Measurements from ENCODE around the gene NPAS3.

DNA sequence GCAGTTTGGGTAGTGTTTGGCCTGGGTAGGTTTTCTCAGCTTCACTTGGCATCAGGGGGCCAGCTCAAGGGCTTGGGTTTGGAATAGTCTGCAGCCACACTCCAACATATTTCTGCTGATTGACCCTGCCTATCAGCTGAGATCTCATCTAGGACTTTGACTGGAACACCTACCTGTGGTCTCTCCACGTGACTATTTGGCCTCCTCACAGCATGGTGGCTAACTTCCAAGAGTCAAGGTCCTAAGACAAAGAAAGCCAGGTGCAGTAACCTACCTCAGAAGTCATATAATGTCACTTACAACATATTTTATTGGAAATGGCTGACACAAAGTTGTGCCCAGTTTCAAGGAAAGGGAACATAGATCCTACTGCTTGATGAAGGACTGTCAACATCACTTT lies 531.2 kb downstream of the NPAS3 start:
- TF ChIP-seq TAF1 (IDR thresholded peaks at IDR 0.05; ENCODE audit: borderline replicate concordance, insufficient read depth, low read length), result no peak
- no peak for TF ChIP-seq REST (IDR thresholded peaks at IDR 0.05; ENCODE audit: insufficient read depth in 1 of 2, low read depth in 2 of 2, low read length in 2 of 2)
- no peak for TF ChIP-seq POLR2AphosphoS5 (IDR thresholded peaks at IDR 0.05; ENCODE audit: low read depth, low read length)
- no peak for TF ChIP-seq SIN3A (IDR thresholded peaks at IDR 0.05; ENCODE audit: borderline replicate concordance, insufficient read depth, low read length)

All from PFSK-1 (cell line).